Muscle layer of colon (tissue), 2 donors: ENCODE results near the gene TUBA1A.
"Not testable (repeated sequence)": the region's sequence is repeated elsewhere in the genome, so short reads cannot be mapped to it uniquely, and the experiment has no call there.

Experiments used
- H3K27ac ChIP-seq: one replicate; pipeline ENCODE4 v1.7.0; 2013; ENCODE audit warnings: low read depth, mild to moderate bottlenecking, low read length, moderate library complexity
- H3K27me3 ChIP-seq, 2 donors: one replicate each; pipeline ENCODE4 v1.7.0; 2013; ENCODE audit warnings: low read length in 2 of 2, mild to moderate bottlenecking in 2 of 2; ENCODE audit not compliant: insufficient read depth in 2 of 2, control insufficient read depth in 1 of 2
- H3K36me3 ChIP-seq: one replicate; pipeline ENCODE4 v1.7.0; 2013; ENCODE audit warnings: mild to moderate bottlenecking, low read length; ENCODE audit not compliant: insufficient read depth
- H3K4me1 ChIP-seq: one replicate; pipeline ENCODE4 v1.7.0; 2013; ENCODE audit warnings: mild to moderate bottlenecking, low read length; ENCODE audit not compliant: insufficient read depth
- H3K4me3 ChIP-seq, 2 donors: one replicate each; pipeline ENCODE4 v1.7.0; 2013; ENCODE audit warnings: low read length in 2 of 2, low read depth in 1 of 2, mild to moderate bottlenecking in 1 of 2, moderate library complexity in 1 of 2
- H3K9ac ChIP-seq: one replicate; pipeline ENCODE4 v1.7.0; 2013; ENCODE audit warnings: low read length
- H3K9me3 ChIP-seq: one replicate; pipeline ENCODE4 v1.7.0; 2013; ENCODE audit warnings: mild to moderate bottlenecking, low read length
- donor health status: abdominal sarcoma.
- donor health status: Adenocarcinoma of cecum.

The TUBA1A gene

GRCh38 chr12:49138587-49138986 lies 50.3 kb downstream of the TUBA1A start:
- Histone ChIP-seq H3K4me3 (no peak overlapping the region), H3K4me1 (no peaks in the 10 kb centered on the region), H3K27ac (no peak overlapping the region), H3K9ac (no peak overlapping the region), H3K27me3 (no peaks in the 10 kb centered on the region), H3K36me3 (no peaks in the 10 kb centered on the region), H3K9me3 (no peaks in the 10 kb centered on the region)

- Histone ChIP-seq H3K27ac (no peak overlapping the region), H3K9ac (no peak overlapping the region), H3K9me3 (no peaks in the 10 kb centered on the region), H3K36me3 (no peaks in the 10 kb centered on the region), H3K27me3 (no peaks in the 10 kb centered on the region), H3K4me1 (peaks cover 8% of the 10 kb centered on the region), H3K4me3 (no peak overlapping the region)
Observed at GRCh38 chr12:49137476-49137875, 51.4 kb downstream of the TUBA1A start.

GRCh38 chr12:49136997-49137396 lies 51.9 kb downstream of the TUBA1A start:
- H3K27ac ChIP-seq, H3K9me3 ChIP-seq, H3K9ac ChIP-seq, H3K4me3 ChIP-seq, H3K27me3 ChIP-seq, H3K36me3 ChIP-seq: not testable (repeated sequence)
- peaks cover 13% of the 10 kb centered on the region for H3K4me1 ChIP-seq
